ENCODE data around the gene KANSL1.
"Not testable (repeated sequence)": the region's sequence is repeated elsewhere in the genome, so short reads cannot be mapped to it uniquely, and the experiment has no call there.

Gene KANSL1

GRCh38 chr17:46099865-46100264 is 93.4 kb downstream of the KANSL1 start:
- Histone ChIP-seq H3K4me3 (no peak overlapping the region), H3K27ac (no peak overlapping the region)
- no peak for DNase-seq (ENCODE audit: low spot score)
- TF ChIP-seq CTCF (IDR thresholded peaks at IDR 0.05) = no peak

- DNase-seq (ENCODE audit: low spot score) = no peak
- Histone ChIP-seq H3K27ac (no peak overlapping the region), H3K4me3 (no peak overlapping the region)
- TF ChIP-seq CTCF (IDR thresholded peaks at IDR 0.05) = no peak
Observed at GRCh38 chr17:46097497-46097896, 95.7 kb downstream of the KANSL1 start.

- H3K4me3 ChIP-seq = no peak overlapping the region
- DNase-seq (ENCODE audit: low spot score) = no peak
- TF ChIP-seq CTCF (IDR thresholded peaks at IDR 0.05) = no peak
- no peak overlapping the region for H3K27ac ChIP-seq
Observed at GRCh38 chr17:46092991-46093390, 100.2 kb downstream of the KANSL1 start.

GRCh38 chr17:46090871-46091270 is 102.4 kb downstream of the KANSL1 start:
- Histone ChIP-seq H3K4me3 (no peak overlapping the region), H3K27ac (no peak overlapping the region)
- TF ChIP-seq CTCF (IDR thresholded peaks at IDR 0.05) = no peak
- no peak for DNase-seq (ENCODE audit: low spot score)

GRCh38 chr17:46089389-46089965 is 103.8 kb downstream of the KANSL1 start:
- no peak overlapping the region for H3K4me3 ChIP-seq
- H3K27ac ChIP-seq = no peak overlapping the region
- TF ChIP-seq CTCF (IDR thresholded peaks at IDR 0.05) = no peak
- no peak for DNase-seq (ENCODE audit: low spot score)

- Histone ChIP-seq H3K4me3 (no peak overlapping the region), H3K27ac (no peak overlapping the region)
- DNase-seq (ENCODE audit: low spot score) = no peak
- TF ChIP-seq CTCF (IDR thresholded peaks at IDR 0.05) = no peak
Observed at GRCh38 chr17:46088595-46088994, 104.6 kb downstream of the KANSL1 start.

GRCh38 chr17:46087871-46088270 is 105.4 kb downstream of the KANSL1 start:
- not testable (repeated sequence) for H3K4me3 ChIP-seq; DNase-seq (ENCODE audit: low spot score); H3K27ac ChIP-seq

GRCh38 chr17:46086821-46087220 is 106.4 kb downstream of the KANSL1 start:
- no peak for DNase-seq (ENCODE audit: low spot score)
- no peak for TF ChIP-seq CTCF (IDR thresholded peaks at IDR 0.05)

More at GRCh38 chr17:46086821-46087220, 106.4 kb downstream of the KANSL1 start:
- H3K4me3 ChIP-seq = no peak overlapping the region
- no peak overlapping the region for H3K27ac ChIP-seq

Data from coronary artery (tissue), 2 donors.